A673 (cell line): ENCODE measurements around the gene FBN1. TPM values are rescaled to one million over a fixed set of nuclear protein-coding genes. Genes with fewer than 3 reads are reported as not detected.

Experiments used
- BruUV-seq: library from RNA; stranded (reverse); fragments of 400-500 nt; replicated peaks from 2 replicates; lab custom pipeline; 2021; lab: Mats Ljungman, UMichigan
- CTCF ChIA-PET: fragments of 300-600 bp; sonication (Branson Sonifier 250); formaldehyde crosslinking; loops from one replicate; lab custom pipeline; 2022; ENCODE audit warnings: antibody characterized with exemption; lab: Charles Lee
- POLR2A ChIA-PET: fragments of 300-600 bp; sonication (Branson Sonifier 250); formaldehyde crosslinking; loops from one replicate; lab custom pipeline; 2022; ENCODE audit warnings: antibody characterized with exemption; ENCODE audit not compliant: low non-redundant PET; lab: Charles Lee
- DNase-seq: peaks from one replicate; pipeline ENCODE4 v3.0.0-alpha.2; 2015; ENCODE audit warnings: low spot score
- H3K27ac ChIP-seq: fragments of 200-600 bp; sonication (generic); 2 replicates; pipeline ENCODE4 v1.5.1; 2016; ENCODE audit warnings: mixed run types, low read depth, mild to moderate bottlenecking, mixed read lengths, antibody characterized with exemption, low read length; ENCODE audit not compliant: poor library complexity, severe bottlenecking
- H3K27me3 ChIP-seq: fragments of 200-600 bp; sonication (generic); replicated peaks from 2 replicates; pipeline ENCODE4 v1.6.1; 2017; ENCODE audit warnings: mixed run types, low read depth, mild to moderate bottlenecking, mixed read lengths, antibody characterized with exemption, low read length; ENCODE audit not compliant: insufficient read depth, poor library complexity
- H3K36me3 ChIP-seq: fragments of 200-600 bp; sonication (generic); 2 replicates; pipeline ENCODE4 v1.6.1; 2016; ENCODE audit warnings: mixed run types, mild to moderate bottlenecking, mixed read lengths, antibody characterized with exemption, low read length; ENCODE audit not compliant: insufficient read depth, poor library complexity, severe bottlenecking
- H3K4me1 ChIP-seq: fragments of 200-600 bp; sonication (generic); 2 replicates; pipeline ENCODE4 v1.6.1; 2017; ENCODE audit warnings: mixed run types, mild to moderate bottlenecking, mixed read lengths, antibody characterized with exemption, low read length; ENCODE audit not compliant: insufficient read depth, poor library complexity, severe bottlenecking
- H3K4me3 ChIP-seq: fragments of 200-600 bp; sonication (generic); 2 replicates; pipeline ENCODE4 v1.5.1; 2016; ENCODE audit warnings: low read depth, mixed run types, mild to moderate bottlenecking, mixed read lengths, low read length; ENCODE audit not compliant: poor library complexity, severe bottlenecking
- H3K9me3 ChIP-seq: fragments of 200-600 bp; sonication (generic); 2 replicates; pipeline ENCODE4 v1.6.1; 2016; ENCODE audit warnings: mixed run types, low read depth, mild to moderate bottlenecking, mixed read lengths, antibody characterized with exemption, low read length; ENCODE audit not compliant: poor library complexity, severe bottlenecking
- CTCF ChIP-seq: fragments of 300-800, 200-600 bp; sonication (generic); conservative IDR thresholded peaks from 2 replicates; pipeline ENCODE4 v1.5.1; 2017; ENCODE audit warnings: low read depth, mild to moderate bottlenecking, antibody characterized with exemption, low read length, moderate library complexity, mixed read lengths
- EZH2 ChIP-seq: fragments of 200-600 bp; sonication (generic); IDR thresholded peaks from 2 replicates; pipeline ENCODE4 v1.6.1; 2017; ENCODE audit warnings: borderline replicate concordance, low read depth, mild to moderate bottlenecking, mixed read lengths, antibody characterized with exemption, low read length; ENCODE audit not compliant: poor library complexity, severe bottlenecking
- intact Hi-C: fragments of 100-400 bp; cut with micrococcal nuclease; formaldehyde crosslinking; loops from one replicate; pipeline ENCODE4 v1.10.0; 2022; ENCODE audit not compliant: unreplicated experiment
- total RNA-seq: library from RNA; stranded (reverse); gene quantifications from 2 replicates; pipeline ENCODE4 v1.2.3, GENCODE V29; 2021

The FBN1 gene
- total RNA-seq, 1 experiment from 2014 or later, result 25.4 TPM

- Histone ChIP-seq H3K4me1 (no peaks in the 10 kb centered on the region), H3K27ac (no peak overlapping the region), H3K27me3 (no peaks in the 10 kb centered on the region), H3K36me3 (no peaks in the 10 kb centered on the region), H3K4me3 (no peak overlapping the region), H3K9me3 (no peaks in the 10 kb centered on the region)
- DNase-seq, result no peak
- POLR2A ChIA-PET, result no interaction called here
- TF ChIP-seq EZH2, result no peak
- no peak for TF ChIP-seq CTCF
- BruUV-seq, result no TSS peak
- intact Hi-C loops, result no loop called here
- CTCF ChIA-PET, result no interaction called here
Measured at GRCh38 chr15:48409623-48410022, 235.9 kb downstream of the FBN1 start.

- ChIA-PET CTCF (no interaction called here), POLR2A (no interaction called here)
- BruUV-seq, result no TSS peak
- DNase-seq, result no peak
- no peaks in the 10 kb centered on the region for H3K4me1 ChIP-seq
- no peak overlapping the region for H3K4me3 ChIP-seq
- H3K36me3 ChIP-seq, result no peaks in the 10 kb centered on the region
- no peak for TF ChIP-seq EZH2
- no peak for TF ChIP-seq CTCF
- H3K9me3 ChIP-seq, result no peaks in the 10 kb centered on the region
- H3K27ac ChIP-seq, result no peak overlapping the region
- H3K27me3 ChIP-seq, result no peaks in the 10 kb centered on the region
- intact Hi-C loops, result no loop called here
Measured at GRCh38 chr15:48408327-48408726, 237.2 kb downstream of the FBN1 start.

- H3K9me3 ChIP-seq, result no peaks in the 10 kb centered on the region
- no peaks in the 10 kb centered on the region for H3K4me1 ChIP-seq
- no peaks in the 10 kb centered on the region for H3K36me3 ChIP-seq
- ChIA-PET POLR2A (no interaction called here), CTCF (interaction anchor here (0.6 kb wide), 1 partner anchor 231 kb away, joined by 3 read pairs; no protein-coding TSS in a partner anchor)
- intact Hi-C loops, result no loop called here
- no TSS peak for BruUV-seq
- no peak for TF ChIP-seq CTCF
- TF ChIP-seq EZH2, result no peak
- H3K27ac ChIP-seq, result no peak overlapping the region
- H3K27me3 ChIP-seq, result no peaks in the 10 kb centered on the region
- no peak for DNase-seq
- no peak overlapping the region for H3K4me3 ChIP-seq
Measured at GRCh38 chr15:48407646-48408045, 237.9 kb downstream of the FBN1 start.
